Left kidney (tissue), 2 donors: Measurements from ENCODE around the gene ID4. TPM values are rescaled to one million over a fixed set of nuclear protein-coding genes. Genes with fewer than 3 reads are reported as not detected.

ENCODE experiments used
- DNase-seq: peaks from one replicate; pipeline ENCODE4 v3.0.0-alpha.2; 2013
- polyA plus RNA-seq: library from polyadenylated mRNA; unstranded; fragments of 120-200 nt; gene quantifications from one replicate; pipeline ENCODE4 v1.2.1, GENCODE V29; 2013; ENCODE audit not compliant: insufficient read length

The ID4 gene
- polyA plus RNA-seq, 1 donor, result 136 TPM

DNA sequence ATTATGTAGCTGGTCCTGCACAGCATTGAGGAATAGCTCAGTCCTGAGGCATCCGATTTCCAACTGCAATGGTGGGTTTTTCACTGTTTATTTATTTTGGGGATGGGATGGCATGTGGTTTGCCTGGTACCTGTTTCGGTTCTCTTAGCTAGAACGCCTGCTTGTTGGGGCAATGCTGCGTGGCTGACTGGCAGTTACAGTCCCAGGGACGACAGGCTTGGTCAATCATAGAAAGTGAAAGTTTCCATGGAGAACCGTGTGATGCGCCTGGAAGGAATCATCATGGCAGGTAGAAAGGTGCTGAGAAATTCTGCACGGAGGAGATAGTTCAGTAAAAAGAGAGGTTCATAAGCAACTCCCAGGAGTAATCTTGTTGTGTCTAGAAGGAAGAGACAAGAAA lies 18.4 kb downstream of the ID4 start:
- DNase-seq, result no peak

DNA sequence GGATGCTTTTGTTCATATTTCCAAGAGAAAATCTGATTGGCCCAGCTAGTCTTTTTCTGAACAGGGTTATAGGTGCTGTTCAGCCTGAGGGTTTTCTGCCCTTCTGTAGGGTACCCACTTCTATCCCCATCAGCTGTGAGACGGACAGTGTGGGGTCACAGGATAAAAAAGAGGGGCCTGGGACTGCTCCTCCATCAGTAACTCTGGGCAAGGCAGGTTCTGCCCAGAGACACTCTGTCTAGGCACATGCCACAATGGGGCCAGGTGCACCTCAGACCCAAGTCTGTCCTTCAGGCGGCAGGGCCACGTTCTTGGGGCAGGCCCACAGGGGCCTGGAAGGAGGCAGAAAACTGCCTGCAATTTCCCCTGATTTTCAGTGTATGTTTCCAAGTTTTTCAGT lies 20.0 kb downstream of the ID4 start:
- DNase-seq, result no peak

DNA sequence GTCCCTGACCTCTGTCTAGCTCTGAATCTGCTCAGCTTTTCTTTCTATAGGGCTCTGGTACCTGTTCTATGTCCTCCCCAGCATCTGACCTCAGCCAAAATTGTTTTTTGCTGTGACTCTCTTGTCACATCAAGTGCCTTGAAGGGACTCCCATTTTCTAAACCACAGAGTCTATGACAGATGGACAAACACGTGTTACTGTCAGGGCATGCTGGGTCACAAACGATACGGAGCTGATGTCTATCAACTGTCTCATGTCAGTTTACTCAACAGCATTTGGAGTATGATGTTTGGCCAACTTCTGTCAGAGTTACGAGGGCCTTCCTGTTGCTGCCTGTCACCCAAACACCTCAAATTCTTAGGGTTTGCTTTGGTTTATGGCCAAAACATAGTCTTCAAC lies 20.5 kb downstream of the ID4 start:
- no peak for DNase-seq

DNA sequence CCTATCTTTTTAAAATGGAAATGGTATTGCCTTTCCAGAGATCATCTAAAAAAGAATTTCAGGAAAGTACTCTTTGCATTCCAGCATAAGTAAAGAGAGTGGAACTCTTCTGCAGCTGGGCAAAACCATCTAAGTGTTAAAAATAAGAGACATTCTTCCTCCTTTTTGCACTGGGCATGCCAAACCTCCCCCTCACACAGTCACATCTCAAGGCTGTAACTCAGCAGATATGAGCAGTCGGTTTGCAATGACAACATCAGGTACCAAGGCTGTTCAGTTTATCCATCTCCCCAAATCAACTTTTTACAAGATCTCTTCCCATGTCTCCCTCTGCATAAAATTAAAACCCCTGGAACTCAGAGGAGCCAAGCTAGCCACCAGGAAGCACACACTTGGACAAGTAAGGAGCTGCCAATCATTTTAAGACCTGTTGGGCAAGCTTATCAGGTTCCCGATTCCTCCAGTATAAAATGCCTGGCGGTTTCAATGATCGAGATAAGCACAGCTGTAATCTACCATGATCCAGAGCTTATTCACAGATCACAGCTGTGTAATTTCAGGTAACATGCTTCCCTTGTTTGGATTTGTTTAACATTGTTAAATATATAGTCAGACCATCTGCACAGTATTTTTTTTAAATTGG lies 23.2 kb downstream of the ID4 start:
- DNase-seq, result no peak

DNA sequence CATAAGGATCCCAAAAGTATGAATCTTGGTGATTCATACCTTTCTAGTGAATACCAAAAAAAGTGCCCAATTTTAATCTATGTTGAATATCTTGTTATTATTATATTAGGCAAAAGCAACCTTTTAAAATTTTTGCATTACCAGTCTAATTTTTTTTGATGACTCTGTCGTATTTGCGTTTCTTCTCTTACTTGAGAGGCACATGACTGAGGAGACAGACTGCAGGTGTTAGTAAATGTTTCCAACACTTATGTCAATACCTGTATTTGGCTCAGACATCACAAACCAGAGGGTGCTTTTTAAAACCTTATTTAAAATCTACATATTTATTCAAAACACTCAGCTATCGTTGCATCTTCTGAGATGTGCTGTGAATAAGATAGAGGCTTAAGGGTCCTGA lies 27.1 kb downstream of the ID4 start:
- no peak for DNase-seq

DNA sequence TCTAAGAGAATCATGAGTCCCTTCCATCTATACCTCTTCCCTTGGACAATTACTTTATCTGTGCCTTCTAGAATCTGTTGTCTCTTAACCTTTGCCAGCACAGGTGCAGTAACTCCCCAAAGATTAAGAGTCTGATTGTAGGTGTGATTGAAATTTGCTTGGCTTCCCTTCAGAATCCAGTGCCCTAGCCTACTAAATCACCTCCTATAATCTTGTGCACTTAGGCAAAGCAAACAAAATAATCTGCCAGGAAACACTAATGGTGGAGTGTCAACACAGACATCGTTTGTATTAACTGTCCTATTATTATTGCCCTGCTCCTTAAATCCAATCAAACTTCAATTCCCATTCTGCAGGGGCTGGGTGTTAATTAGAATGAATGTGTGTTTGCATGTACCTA lies 28.0 kb downstream of the ID4 start:
- no peak for DNase-seq

DNA sequence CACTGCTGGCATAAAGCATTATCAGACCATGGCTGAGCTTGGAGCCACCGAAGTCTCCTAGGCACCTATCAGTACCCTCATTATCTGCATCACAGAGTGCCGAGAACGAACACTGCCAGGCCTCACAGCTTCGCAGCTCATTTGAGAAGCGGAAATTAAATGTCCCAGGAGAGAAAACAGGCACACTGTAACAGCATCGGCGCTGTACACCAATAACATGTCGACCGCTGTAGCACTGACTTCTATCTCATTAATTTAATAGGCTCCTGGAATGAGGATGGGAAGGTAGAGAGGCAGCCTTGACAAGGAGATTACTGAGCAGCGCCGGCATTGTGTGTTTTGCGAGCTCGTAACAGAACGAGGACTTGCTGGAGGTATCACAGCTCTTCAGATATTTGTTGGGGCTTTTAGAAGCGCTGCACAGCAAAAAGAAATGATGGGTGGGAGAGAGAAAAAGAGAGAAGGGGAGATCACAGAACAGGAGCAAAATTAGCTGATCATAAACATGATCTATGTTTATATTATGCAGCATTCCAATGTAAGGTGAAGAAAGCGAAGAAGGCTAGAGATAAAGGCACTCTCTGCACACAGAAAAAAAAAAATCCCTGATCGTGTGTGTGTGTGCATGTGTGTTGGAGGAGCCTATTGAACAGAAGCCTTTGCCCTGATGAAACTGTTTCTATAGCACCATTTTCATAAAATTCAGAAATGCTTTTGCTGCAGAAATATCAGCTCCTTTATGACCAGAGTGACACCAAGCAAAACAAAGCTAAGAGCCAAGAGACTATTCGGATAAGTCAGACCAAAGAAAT lies 29.2 kb downstream of the ID4 start:
- no peak for DNase-seq

DNA sequence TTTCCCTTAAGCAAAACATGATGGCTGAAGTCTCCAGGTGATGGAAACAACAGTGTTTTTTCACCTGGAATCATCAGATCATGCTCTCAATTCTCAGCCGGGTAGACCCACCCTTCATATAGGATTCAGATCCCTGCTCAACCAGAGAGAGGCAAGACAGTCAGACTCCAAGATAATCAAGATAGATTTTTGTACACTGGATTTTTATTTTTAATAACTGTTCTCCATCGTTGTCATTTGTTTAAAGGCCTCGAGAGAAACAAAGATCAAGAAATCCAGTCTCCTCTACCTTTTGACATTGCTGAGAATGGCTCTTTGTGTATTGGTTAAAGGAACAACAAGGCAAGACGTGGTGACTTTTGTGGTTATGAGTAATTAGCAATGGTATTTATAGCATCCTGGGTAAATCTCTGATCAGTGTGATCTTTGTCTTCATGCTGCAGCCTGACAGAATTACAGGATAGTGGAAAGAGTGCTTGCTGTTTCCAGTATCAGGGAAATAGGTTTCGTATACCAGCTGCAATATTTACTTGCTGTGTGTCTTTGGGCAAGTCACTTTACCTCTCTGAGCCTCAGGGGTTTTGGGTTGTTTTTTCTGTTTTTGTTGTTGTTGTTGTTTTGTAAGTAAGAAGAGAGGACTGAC lies 29.9 kb downstream of the ID4 start:
- no peak for DNase-seq

DNA sequence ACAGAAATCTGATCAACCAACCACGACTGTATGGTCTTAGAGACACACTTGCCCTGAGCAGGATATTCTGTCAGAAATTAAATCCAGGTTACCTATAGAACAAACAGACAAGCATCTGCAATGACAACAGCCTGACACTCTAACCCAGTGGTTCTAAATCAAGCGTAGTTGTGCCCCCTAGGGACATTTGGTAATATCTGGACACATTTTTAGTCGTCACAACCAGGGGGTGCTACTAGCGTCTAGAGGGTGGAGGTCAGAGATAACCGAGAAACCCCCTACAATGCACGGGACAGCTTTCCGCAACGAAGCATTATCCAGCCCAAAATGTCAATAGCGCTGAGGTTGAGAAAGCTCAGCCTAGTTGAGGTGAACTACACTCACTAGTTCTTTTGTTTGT lies 32.3 kb downstream of the ID4 start:
- DNase-seq, result no peak

DNA sequence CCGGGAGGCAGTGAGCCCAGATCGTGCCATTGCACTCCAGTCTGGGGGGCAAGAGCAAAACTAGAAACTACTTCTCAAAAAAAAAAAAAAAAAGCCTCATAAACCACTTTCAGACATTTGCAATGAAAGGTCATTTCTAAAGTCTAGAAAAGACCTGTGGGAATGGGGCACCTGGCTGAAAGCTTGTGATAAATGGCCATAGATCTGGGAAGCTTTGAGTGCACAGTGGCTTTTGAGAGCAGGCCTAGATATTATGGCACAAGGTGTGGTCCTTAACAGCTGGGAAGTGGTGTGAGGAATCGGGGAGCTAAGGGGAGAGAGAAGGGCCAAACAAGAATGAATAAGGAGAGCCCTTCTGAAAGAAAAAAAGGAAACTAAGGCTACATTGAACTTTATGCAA lies 33.2 kb downstream of the ID4 start:
- no peak for DNase-seq

DNA sequence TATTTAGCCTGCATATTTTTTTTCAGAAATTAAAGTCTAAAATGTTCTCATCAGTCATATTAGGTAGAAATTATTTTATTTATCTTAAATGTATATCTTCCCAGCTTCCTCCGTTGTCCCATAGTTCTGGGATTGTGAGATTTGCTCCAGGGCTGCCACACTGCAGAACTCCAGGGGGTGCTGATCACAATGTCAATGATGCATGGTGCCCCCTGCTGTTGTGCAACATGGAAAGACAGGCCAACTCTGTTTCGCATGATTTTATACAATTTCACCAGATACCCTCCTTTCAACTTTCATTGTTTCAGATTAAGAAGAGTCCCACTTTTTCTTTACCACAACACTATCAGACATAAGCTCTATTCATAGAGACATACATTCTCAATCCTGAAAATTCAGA lies 35.9 kb downstream of the ID4 start:
- DNase-seq, result no peak

DNA sequence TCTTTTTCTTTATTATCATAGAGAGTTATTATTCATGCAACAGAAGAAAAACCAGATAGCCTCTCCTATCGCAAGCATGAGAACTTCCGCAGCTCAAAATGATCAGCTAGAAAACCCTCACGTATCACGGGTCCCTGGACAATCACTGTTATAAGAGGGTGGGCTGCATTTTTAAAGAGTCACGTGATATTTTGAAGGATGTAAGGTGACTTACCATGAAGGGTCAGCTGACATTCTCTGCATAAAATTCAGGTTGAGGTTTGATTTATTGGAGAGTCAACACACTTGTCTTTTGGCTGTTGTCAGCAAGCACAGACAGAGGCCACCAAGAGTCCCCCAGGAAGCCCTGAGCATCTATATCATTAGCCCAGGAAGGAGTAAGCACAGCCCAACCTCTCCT lies 39.5 kb downstream of the ID4 start:
- no peak for DNase-seq

DNA sequence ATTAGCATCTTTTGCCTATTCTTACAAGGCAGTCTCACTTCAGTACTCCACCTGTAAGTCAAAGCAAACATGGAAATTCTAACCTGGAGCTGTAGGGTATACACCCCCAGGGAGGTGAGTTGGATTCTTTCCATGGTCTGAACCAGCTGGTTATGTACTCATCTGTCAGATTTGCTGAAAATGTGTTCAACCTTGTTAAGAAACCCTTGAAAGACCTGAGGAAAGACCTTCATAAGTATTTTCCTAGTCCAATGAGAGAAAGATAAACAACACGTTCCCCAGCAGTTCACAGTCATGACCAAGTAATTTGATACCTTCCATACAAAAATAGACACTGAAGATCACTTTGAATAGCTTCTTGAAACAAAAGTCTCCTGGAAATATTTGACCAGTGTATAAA lies 42.5 kb downstream of the ID4 start:
- no peak for DNase-seq

DNA sequence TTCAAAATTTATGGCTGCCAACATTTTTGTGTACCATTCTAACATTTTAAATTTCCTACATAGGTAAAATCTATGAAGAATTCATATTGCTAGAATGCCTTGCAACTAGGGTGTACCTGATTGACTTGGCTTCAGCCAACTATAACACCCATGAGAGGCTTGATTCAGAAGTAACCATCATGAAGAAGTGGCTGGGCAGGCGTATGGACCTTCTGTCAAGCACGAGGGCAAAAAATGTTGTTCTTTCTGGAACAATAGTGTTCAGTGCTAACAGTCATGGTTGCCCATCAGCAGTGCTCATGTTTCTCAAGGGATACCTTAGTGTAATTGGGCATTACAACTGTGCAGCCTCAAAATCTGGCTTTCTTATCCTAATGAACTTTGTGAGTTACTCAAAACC lies 42.9 kb downstream of the ID4 start:
- no peak for DNase-seq

DNA sequence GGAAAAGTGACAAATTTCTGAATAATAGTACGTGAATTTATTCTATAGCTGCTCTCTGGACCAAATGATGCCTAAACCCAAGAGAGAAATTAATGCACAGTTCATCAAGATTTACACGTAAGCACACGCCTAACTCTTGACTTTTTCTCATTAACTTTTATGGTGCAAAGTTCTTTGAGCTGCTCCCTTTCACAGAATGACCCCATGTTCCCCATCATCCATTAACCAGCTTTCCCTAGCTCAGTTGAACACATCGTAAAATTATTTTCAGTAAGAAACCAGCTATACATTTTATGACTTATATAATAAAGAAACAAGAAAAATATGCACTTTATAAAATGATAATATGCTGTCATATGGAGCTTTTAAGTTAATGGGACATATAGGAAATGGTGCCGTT lies 54.3 kb downstream of the ID4 start:
- peak; percentile 52 for DNase-seq
